HepG2 (cell line): ENCODE measurements around the gene TCFL5. TPM values are rescaled to one million over a fixed set of nuclear protein-coding genes. Genes with fewer than 3 reads are reported as not detected.

Experiments
- CBX5 ChIP-seq: sonication (generic); formaldehyde crosslinking; IDR thresholded peaks from 2 replicates; pipeline ENCODE4 v1.4.0; 2020; ENCODE audit warnings: missing genetic modification reagents, borderline replicate concordance
- ETV5 ChIP-seq: IDR thresholded peaks from 2 replicates; pipeline ENCODE4 v1.6.1; 2018; ENCODE audit warnings: missing biosample characterization, missing genetic modification reagents, inconsistent platforms, borderline replicate concordance
- HMG20B ChIP-seq: conservative IDR thresholded peaks from 2 replicates; pipeline ENCODE4 v1.6.1; 2016; ENCODE audit warnings: missing genetic modification reagents, missing compliant biosample characterization
- JARID2 ChIP-seq: sonication (generic); formaldehyde crosslinking; IDR thresholded peaks from 2 replicates; pipeline ENCODE4 v1.8.1; 2023; ENCODE audit warnings: missing genetic modification reagents, inconsistent platforms; ENCODE audit not compliant: insufficient replicate concordance
- JUND ChIP-seq: sonication (generic); formaldehyde crosslinking; IDR thresholded peaks from 2 replicates; pipeline ENCODE4 v1.8.0; 2022; ENCODE audit warnings: mild to moderate bottlenecking, missing genetic modification reagents
- KDM5A ChIP-seq: fragments of 200-600 bp; sonication (generic); IDR thresholded peaks from 2 replicates; pipeline ENCODE4 v1.7.0; 2018; ENCODE audit warnings: antibody characterized with exemption, mild to moderate bottlenecking, low read length, borderline replicate concordance
- MEIS1 ChIP-seq: sonication (generic); formaldehyde crosslinking; IDR thresholded peaks from 2 replicates; pipeline ENCODE4 v1.9.0; 2021; ENCODE audit warnings: mild to moderate bottlenecking, missing genetic modification reagents, moderate library complexity, borderline replicate concordance
- MIER3 ChIP-seq: IDR thresholded peaks from 2 replicates; pipeline ENCODE4 v1.6.1; 2016; ENCODE audit warnings: missing compliant biosample characterization, borderline replicate concordance
- MTF1 ChIP-seq: sonication (generic); formaldehyde crosslinking; IDR thresholded peaks from 2 replicates; pipeline ENCODE4 v1.5.0; 2020; ENCODE audit warnings: missing genetic modification reagents
- MXI1 ChIP-seq: IDR thresholded peaks from 3 replicates; pipeline ENCODE4 v1.6.1; 2012; ENCODE audit warnings: low read depth, low read length, inconsistent platforms, borderline replicate concordance
- NFKBIZ ChIP-seq: IDR thresholded peaks from 2 replicates; pipeline ENCODE4 v1.6.1; 2018; ENCODE audit warnings: missing genetic modification reagents, missing compliant biosample characterization
- ZNF44 ChIP-seq: sonication (generic); formaldehyde crosslinking; IDR thresholded peaks from 2 replicates; pipeline ENCODE4 v1.5.1; 2020; ENCODE audit warnings: mild to moderate bottlenecking, missing genetic modification reagents
- ZNF569 ChIP-seq: sonication (generic); formaldehyde crosslinking; IDR thresholded peaks from 2 replicates; pipeline ENCODE4 v1.5.0; 2020; ENCODE audit warnings: mild to moderate bottlenecking, missing genetic modification reagents, moderate library complexity, borderline replicate concordance
- ZNF660 ChIP-seq: sonication (generic); formaldehyde crosslinking; IDR thresholded peaks from 2 replicates; pipeline ENCODE4 v1.5.1; 2020; ENCODE audit warnings: mild to moderate bottlenecking, low read depth, missing genetic modification reagents, borderline replicate concordance
- ZNF777 ChIP-seq: sonication (generic); formaldehyde crosslinking; IDR thresholded peaks from 2 replicates; pipeline ENCODE4 v1.4.0; 2020; ENCODE audit warnings: missing genetic modification reagents
- ZNF83 ChIP-seq: sonication (generic); formaldehyde crosslinking; IDR thresholded peaks from 2 replicates; pipeline ENCODE4 v1.4.0; 2020; ENCODE audit warnings: missing genetic modification reagents, mild to moderate bottlenecking, borderline replicate concordance
- ZNF879 ChIP-seq: sonication (generic); formaldehyde crosslinking; IDR thresholded peaks from 2 replicates; pipeline ENCODE4 v1.8.1; 2023; ENCODE audit warnings: missing genetic modification reagents
- polyA plus RNA-seq, 8 experiments: library from polyadenylated mRNA; depleted of rRNA in 3 of 8; stranded (reverse) in 7 of 8; unstranded in 1 of 8; fragments of >200 nt; fragmentation: Illumina TruSeq in 4 of 8; extraction: Trizol in 4 of 8; gene quantifications; 2 replicates each; pipeline versions ENCODE4 v1.2.1 to v1.2.3, GENCODE V29; 2011 to 2016; ENCODE audit warnings: low read depth in 4 of 8, missing spikeins in 1 of 8, mixed read lengths in 1 of 8; ENCODE audit not compliant: insufficient read depth in 1 of 8
- total RNA-seq, 5 experiments: library from RNA; depleted of rRNA; stranded (reverse); fragments of >200 nt; fragmentation: Illumina TruSeq; extraction: Trizol; gene quantifications; 2 replicates each; pipeline ENCODE4 v1.2.3, GENCODE V29; 2016; ENCODE audit warnings: low read depth in 1 of 5
- TF ChIP-seq, protein P1 (sequence below): sonication (generic); formaldehyde crosslinking; IDR thresholded peaks from 2 replicates; pipeline ENCODE4 v1.4.0; 2020; ENCODE audit warnings: low read depth, mild to moderate bottlenecking, missing genetic modification reagents
- TF ChIP-seq, protein P2 (sequence below): sonication (generic); formaldehyde crosslinking; IDR thresholded peaks from 2 replicates; pipeline ENCODE4 v1.4.0; 2020; ENCODE audit warnings: missing genetic modification reagents
- TF ChIP-seq, protein P3 (sequence below): IDR thresholded peaks from 2 replicates; pipeline ENCODE4 v1.6.1; 2016; ENCODE audit warnings: low read depth, missing genetic modification reagents, missing compliant biosample characterization

TCFL5 gene
- total and polyA plus RNA-seq, 2 of the 13 experiments (the other 11 are each of a cell fraction or from before 2014, with no cell fraction given): 14.8 to 20.0 TPM

DNA sequence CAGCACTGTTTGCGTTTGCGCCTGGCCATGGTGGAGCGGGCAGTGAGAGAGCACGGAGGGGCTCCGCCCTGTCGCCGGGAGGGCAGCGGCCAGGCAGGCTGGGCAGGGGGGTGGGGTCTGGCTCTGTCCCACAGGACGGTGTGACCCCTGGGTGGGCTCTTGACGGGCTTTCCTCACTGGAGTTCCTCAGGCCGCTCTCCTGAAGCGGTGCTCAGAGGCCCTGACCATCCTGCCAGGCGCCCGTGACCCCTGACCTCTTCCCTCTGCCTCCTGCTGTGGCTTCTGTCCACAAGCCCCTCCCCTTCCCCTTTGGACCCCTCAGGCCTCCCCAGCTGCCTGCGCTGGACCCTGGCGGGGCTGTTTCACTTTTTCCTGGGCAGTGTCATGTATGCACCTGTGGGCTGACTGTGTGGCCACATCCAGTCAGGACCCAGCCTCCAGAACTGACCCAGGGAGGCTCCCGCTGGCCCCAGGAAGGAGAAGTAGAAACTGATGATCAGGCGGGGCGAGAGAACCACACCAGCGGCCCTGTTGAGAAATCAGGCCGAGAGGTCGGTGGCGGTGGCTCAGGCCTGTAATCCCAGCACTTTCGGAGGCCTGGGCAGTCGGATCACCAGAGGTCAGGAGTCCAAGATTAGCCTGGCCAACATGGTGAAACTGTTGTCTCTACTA, 55.8 kb downstream of the TCFL5 start (continued):
- TF ChIP-seq, protein P1, sequence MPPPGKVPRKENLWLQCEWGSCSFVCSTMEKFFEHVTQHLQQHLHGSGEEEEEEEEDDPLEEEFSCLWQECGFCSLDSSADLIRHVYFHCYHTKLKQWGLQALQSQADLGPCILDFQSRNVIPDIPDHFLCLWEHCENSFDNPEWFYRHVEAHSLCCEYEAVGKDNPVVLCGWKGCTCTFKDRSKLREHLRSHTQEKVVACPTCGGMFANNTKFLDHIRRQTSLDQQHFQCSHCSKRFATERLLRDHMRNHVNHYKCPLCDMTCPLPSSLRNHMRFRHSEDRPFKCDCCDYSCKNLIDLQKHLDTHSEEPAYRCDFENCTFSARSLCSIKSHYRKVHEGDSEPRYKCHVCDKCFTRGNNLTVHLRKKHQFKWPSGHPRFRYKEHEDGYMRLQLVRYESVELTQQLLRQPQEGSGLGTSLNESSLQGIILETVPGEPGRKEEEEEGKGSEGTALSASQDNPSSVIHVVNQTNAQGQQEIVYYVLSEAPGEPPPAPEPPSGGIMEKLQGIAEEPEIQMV: peak; percentile 72; the same call in 1 of the 2 replicates
- TF ChIP-seq CBX5 (0 out of 2 replicates have a peak, but pooled peaks have one; percentile 47), HMG20B (CRISPR knock-in tag) (0 out of 2 replicates have a peak, but pooled peaks have one; percentile 5), ZNF83 (no peak), ZNF879 (CRISPR knock-in tag) (peak; percentile 95), MTF1 (CRISPR knock-in tag) (no peak), ETV5 (CRISPR knock-in tag) (0 out of 2 replicates have a peak, but pooled peaks have one; percentile 63), MEIS1 (no peak), JARID2 (CRISPR knock-in tag) (peak; percentile 28), ZNF44 (no peak; the same call in 1 of the 2 replicates), ZNF569 (CRISPR knock-in tag) (no peak), ZNF660 (CRISPR knock-in tag) (no peak), ZNF777 (CRISPR knock-in tag) (peak; percentile 76), NFKBIZ (CRISPR knock-in tag) (no peak; the same call in 1 of the 2 replicates), MIER3 (CRISPR knock-in tag) (peak; percentile 93), JUND (CRISPR knock-in tag) (peak; percentile 14; the same call in 1 of the 2 replicates), KDM5A (peak; percentile 83), MXI1 (peak; percentile 77; the same call in 1 of the 3 replicates)
- TF ChIP-seq, protein P2, sequence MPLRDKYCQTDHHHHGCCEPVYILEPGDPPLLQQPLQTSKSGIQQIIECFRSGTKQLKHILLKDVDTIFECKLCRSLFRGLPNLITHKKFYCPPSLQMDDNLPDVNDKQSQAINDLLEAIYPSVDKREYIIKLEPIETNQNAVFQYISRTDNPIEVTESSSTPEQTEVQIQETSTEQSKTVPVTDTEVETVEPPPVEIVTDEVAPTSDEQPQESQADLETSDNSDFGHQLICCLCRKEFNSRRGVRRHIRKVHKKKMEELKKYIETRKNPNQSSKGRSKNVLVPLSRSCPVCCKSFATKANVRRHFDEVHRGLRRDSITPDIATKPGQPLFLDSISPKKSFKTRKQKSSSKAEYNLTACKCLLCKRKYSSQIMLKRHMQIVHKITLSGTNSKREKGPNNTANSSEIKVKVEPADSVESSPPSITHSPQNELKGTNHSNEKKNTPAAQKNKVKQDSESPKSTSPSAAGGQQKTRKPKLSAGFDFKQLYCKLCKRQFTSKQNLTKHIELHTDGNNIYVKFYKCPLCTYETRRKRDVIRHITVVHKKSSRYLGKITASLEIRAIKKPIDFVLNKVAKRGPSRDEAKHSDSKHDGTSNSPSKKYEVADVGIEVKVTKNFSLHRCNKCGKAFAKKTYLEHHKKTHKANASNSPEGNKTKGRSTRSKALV: peak; percentile 80
- TF ChIP-seq, protein P3, sequence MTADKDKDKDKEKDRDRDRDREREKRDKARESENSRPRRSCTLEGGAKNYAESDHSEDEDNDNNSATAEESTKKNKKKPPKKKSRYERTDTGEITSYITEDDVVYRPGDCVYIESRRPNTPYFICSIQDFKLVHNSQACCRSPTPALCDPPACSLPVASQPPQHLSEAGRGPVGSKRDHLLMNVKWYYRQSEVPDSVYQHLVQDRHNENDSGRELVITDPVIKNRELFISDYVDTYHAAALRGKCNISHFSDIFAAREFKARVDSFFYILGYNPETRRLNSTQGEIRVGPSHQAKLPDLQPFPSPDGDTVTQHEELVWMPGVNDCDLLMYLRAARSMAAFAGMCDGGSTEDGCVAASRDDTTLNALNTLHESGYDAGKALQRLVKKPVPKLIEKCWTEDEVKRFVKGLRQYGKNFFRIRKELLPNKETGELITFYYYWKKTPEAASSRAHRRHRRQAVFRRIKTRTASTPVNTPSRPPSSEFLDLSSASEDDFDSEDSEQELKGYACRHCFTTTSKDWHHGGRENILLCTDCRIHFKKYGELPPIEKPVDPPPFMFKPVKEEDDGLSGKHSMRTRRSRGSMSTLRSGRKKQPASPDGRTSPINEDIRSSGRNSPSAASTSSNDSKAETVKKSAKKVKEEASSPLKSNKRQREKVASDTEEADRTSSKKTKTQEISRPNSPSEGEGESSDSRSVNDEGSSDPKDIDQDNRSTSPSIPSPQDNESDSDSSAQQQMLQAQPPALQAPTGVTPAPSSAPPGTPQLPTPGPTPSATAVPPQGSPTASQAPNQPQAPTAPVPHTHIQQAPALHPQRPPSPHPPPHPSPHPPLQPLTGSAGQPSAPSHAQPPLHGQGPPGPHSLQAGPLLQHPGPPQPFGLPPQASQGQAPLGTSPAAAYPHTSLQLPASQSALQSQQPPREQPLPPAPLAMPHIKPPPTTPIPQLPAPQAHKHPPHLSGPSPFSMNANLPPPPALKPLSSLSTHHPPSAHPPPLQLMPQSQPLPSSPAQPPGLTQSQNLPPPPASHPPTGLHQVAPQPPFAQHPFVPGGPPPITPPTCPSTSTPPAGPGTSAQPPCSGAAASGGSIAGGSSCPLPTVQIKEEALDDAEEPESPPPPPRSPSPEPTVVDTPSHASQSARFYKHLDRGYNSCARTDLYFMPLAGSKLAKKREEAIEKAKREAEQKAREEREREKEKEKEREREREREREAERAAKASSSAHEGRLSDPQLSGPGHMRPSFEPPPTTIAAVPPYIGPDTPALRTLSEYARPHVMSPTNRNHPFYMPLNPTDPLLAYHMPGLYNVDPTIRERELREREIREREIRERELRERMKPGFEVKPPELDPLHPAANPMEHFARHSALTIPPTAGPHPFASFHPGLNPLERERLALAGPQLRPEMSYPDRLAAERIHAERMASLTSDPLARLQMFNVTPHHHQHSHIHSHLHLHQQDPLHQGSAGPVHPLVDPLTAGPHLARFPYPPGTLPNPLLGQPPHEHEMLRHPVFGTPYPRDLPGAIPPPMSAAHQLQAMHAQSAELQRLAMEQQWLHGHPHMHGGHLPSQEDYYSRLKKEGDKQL: 0 out of 2 replicates have a peak, but pooled peaks have one; percentile 43
